H9 (cell line): ENCODE results near the gene PDIA4. TPM values are rescaled to one million over a fixed set of nuclear protein-coding genes. Genes with fewer than 3 reads are reported as not detected.

Experiments used
- DNase-seq: peaks from one replicate; pipeline ENCODE4 v3.0.0-alpha.2; 2017
- H2AFZ ChIP-seq: one replicate; pipeline ENCODE4 v1.6.1; 2013; ENCODE audit warnings: mild to moderate bottlenecking, low read length, control low read depth, moderate library complexity
- H2AK5ac ChIP-seq: 2 replicates; pipeline ENCODE4 v1.6.1; 2013; ENCODE audit warnings: low read length, control low read depth, mixed read lengths; ENCODE audit not compliant: insufficient read length
- H2BK120ac ChIP-seq: one replicate; pipeline ENCODE4 v1.6.1; 2013; ENCODE audit warnings: low read depth, mild to moderate bottlenecking, low read length, control low read depth, inconsistent platforms; ENCODE audit not compliant: poor library complexity, severe bottlenecking
- H2BK12ac ChIP-seq: 2 replicates; pipeline ENCODE4 v1.6.1; 2013; ENCODE audit warnings: low read length, control low read depth, mixed read lengths, low read depth; ENCODE audit not compliant: insufficient read length
- H2BK15ac ChIP-seq: 2 replicates; pipeline ENCODE4 v1.6.1; 2013; ENCODE audit warnings: low read depth, low read length, control low read depth
- H2BK20ac ChIP-seq: one replicate; pipeline ENCODE4 v1.6.1; 2013; ENCODE audit warnings: low read depth, mild to moderate bottlenecking, low read length, control low read depth, inconsistent platforms; ENCODE audit not compliant: poor library complexity, severe bottlenecking
- H2BK5ac ChIP-seq: 2 replicates; pipeline ENCODE4 v1.6.1; 2013; ENCODE audit warnings: low read length, control low read depth, mixed read lengths; ENCODE audit not compliant: insufficient read length
- H3K14ac ChIP-seq: 2 replicates; pipeline ENCODE4 v1.6.1; 2013; ENCODE audit warnings: low read length, control low read depth; ENCODE audit not compliant: insufficient read depth
- H3K18ac ChIP-seq: 2 replicates; pipeline ENCODE4 v1.6.1; 2013; ENCODE audit warnings: low read depth, mild to moderate bottlenecking, mixed read lengths, low read length, control low read depth; ENCODE audit not compliant: insufficient read length
- H3K23ac ChIP-seq: 2 replicates; pipeline ENCODE4 v1.6.1; 2013; ENCODE audit warnings: low read length, control low read depth, mixed read lengths, low read depth; ENCODE audit not compliant: insufficient read length
- H3K23me2 ChIP-seq: 2 replicates; pipeline ENCODE4 v1.6.1; 2013; ENCODE audit warnings: low read depth, mild to moderate bottlenecking, mixed read lengths, low read length, control low read depth; ENCODE audit not compliant: insufficient read length, poor library complexity, severe bottlenecking
- H3K27ac ChIP-seq: 2 replicates; pipeline ENCODE4 v1.5.1; 2013; ENCODE audit warnings: low read length, control low read depth, mixed read lengths, low read depth; ENCODE audit not compliant: insufficient read length
- H3K27me3 ChIP-seq: 2 replicates; pipeline ENCODE4 v1.6.1; 2013; ENCODE audit warnings: low read length, control low read depth, inconsistent platforms; ENCODE audit not compliant: insufficient read depth
- H3K4ac ChIP-seq: 2 replicates; pipeline ENCODE4 v1.6.1; 2013; ENCODE audit warnings: low read depth, mild to moderate bottlenecking, control low read depth, inconsistent platforms, low read length, moderate library complexity
- H3K4me1 ChIP-seq: 2 replicates; pipeline ENCODE4 v1.6.1; 2013; ENCODE audit warnings: low read length, control low read depth, inconsistent platforms; ENCODE audit not compliant: insufficient read depth
- H3K4me2 ChIP-seq: 2 replicates; pipeline ENCODE4 v1.6.1; 2013; ENCODE audit warnings: low read length, control low read depth, mixed read lengths; ENCODE audit not compliant: insufficient read length, insufficient read depth
- H3K56ac ChIP-seq: 2 replicates; pipeline ENCODE4 v1.6.1; 2013; ENCODE audit warnings: low read depth, mild to moderate bottlenecking, mixed read lengths, low read length, control low read depth; ENCODE audit not compliant: insufficient read length
- H3K79me1 ChIP-seq: 2 replicates; pipeline ENCODE4 v1.6.1; 2013; ENCODE audit warnings: low read depth, mild to moderate bottlenecking, moderate library complexity, low read length, control low read depth, inconsistent platforms; ENCODE audit not compliant: insufficient read depth, poor library complexity, severe bottlenecking
- H3K79me2 ChIP-seq: 2 replicates; pipeline ENCODE4 v1.6.1; 2013; ENCODE audit warnings: low read length, control low read depth, inconsistent platforms; ENCODE audit not compliant: insufficient read depth
- H3K9ac ChIP-seq: 2 replicates; pipeline ENCODE4 v1.6.1; 2013; ENCODE audit warnings: low read length, control low read depth, mixed read lengths; ENCODE audit not compliant: insufficient read length; ENCODE audit errors: extremely low read depth
- H3K9me3 ChIP-seq: one replicate; pipeline ENCODE4 v1.6.1; 2013; ENCODE audit warnings: low read depth, low read length, inconsistent platforms; ENCODE audit not compliant: control insufficient read depth
- H3T11ph ChIP-seq: one replicate; pipeline ENCODE4 v1.6.1; 2013; ENCODE audit warnings: mild to moderate bottlenecking, low read length, control low read depth, inconsistent platforms
- H4K20me1 ChIP-seq: one replicate; pipeline ENCODE4 v1.6.1; 2013; ENCODE audit not compliant: control insufficient read depth, insufficient read length, insufficient read depth
- H4K5ac ChIP-seq: 2 replicates; pipeline ENCODE4 v1.6.1; 2013; ENCODE audit warnings: low read depth, mild to moderate bottlenecking, mixed read lengths, low read length, control low read depth; ENCODE audit not compliant: insufficient read length
- H4K8ac ChIP-seq: replicated peaks from 2 replicates; pipeline ENCODE4 v1.6.1; 2013; ENCODE audit warnings: low read length, control low read depth, mixed read lengths, low read depth; ENCODE audit not compliant: insufficient read length
- H4K91ac ChIP-seq: 2 replicates; pipeline ENCODE4 v1.6.1; 2013; ENCODE audit warnings: low read depth, mild to moderate bottlenecking, moderate library complexity, mixed read lengths, low read length, control low read depth; ENCODE audit not compliant: insufficient read length
- H3K27ac Mint-ChIP-seq, 3 experiments: 2 replicates in 2 of 3; 3 replicates in 1 of 3; pipeline ENCODE4 v1.8.0; 2020 to 2021; ENCODE audit warnings: mixed read lengths in 3 of 3, mild to moderate bottlenecking in 1 of 3, moderate library complexity in 1 of 3
- H3K27me3 Mint-ChIP-seq: 2 replicates; pipeline ENCODE4 v1.8.0; 2021; ENCODE audit warnings: low read depth, mild to moderate bottlenecking, moderate library complexity, mixed read lengths
- H3K36me3 Mint-ChIP-seq, 3 experiments: 2 replicates in 2 of 3; 3 replicates in 1 of 3; pipeline ENCODE4 v1.8.0; 2020 to 2021; ENCODE audit warnings: low read depth in 3 of 3, mixed read lengths in 3 of 3; ENCODE audit not compliant: insufficient read depth in 1 of 3
- H3K4me1 Mint-ChIP-seq, 2 experiments: 2 replicates each; pipeline ENCODE4 v1.8.0; 2020; ENCODE audit warnings: mixed read lengths in 2 of 2
- H3K4me3 Mint-ChIP-seq, 2 experiments: 2 replicates in 1 of 2; 3 replicates in 1 of 2; pipeline ENCODE4 v1.8.0; 2020 to 2021; ENCODE audit warnings: mild to moderate bottlenecking in 2 of 2, mixed read lengths in 2 of 2, moderate library complexity in 1 of 2
- H3K9me3 Mint-ChIP-seq, 2 experiments: 2 replicates in 1 of 2; 3 replicates in 1 of 2; pipeline ENCODE4 v1.8.0; 2020; ENCODE audit warnings: mild to moderate bottlenecking in 2 of 2, mixed read lengths in 2 of 2, moderate library complexity in 1 of 2
- WGBS: extraction: QIAGEN DNeasy Blood & Tissue Kit; methylation state at CpG from one replicate; pipeline ENCODE4 v1.1.7; 2013; ENCODE audit warnings: missing lambda C conversion rate, low lambda C conversion rate, mixed read lengths; ENCODE audit not compliant: insufficient read length; ENCODE audit errors: extremely low coverage; 5-methylcytosine and 5-hydroxymethylcytosine counted together
- total RNA-seq: library from RNA; stranded (reverse); gene quantifications from 2 replicates; pipeline ENCODE4 v1.2.1, GENCODE V29; 2021
- TF ChIP-seq, protein P1 (sequence below): fragments of 200-600 bp; sonication (generic); conservative IDR thresholded peaks from 3 replicates; pipeline ENCODE4 v1.8.0; 2021; ENCODE audit warnings: antibody characterized with exemption, mild to moderate bottlenecking

PDIA4 gene
- total RNA-seq, 1 experiment from 2014 or later: 217 TPM

DNA sequence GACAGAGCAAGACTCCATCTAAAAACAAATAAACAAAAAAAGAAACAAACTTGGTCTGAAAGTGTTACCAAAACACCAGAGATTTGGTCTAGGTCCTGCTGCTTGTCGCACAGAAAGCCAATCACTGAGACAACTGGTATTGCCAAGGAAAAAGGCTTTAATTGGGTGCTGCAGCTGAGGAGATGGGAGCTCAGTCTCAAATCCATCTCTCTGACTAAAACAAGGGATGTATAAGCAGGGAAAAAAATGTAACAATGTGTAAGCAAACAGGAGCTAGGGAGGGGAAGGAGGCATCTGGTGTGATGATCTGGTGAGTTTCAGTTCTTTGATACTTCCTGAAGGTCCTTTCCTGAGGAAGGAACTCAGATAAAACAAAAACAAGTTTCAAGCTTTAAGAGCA is 8.4 kb upstream of the PDIA4 start:
- no peak overlapping the region for H2BK20ac ChIP-seq

More for the DNA sequence above, 8.4 kb upstream of the PDIA4 start:
- Histone ChIP-seq H2BK12ac (no peak overlapping the region), H3K27ac (no peak overlapping the region), H3T11ph (no peak overlapping the region), H3K23ac (no peak overlapping the region), H3K79me1 (no peaks in the 10 kb centered on the region), H3K4ac (no peak overlapping the region), H2BK5ac (no peak overlapping the region), H2AFZ (no peak overlapping the region), H2BK15ac (no peak overlapping the region), H3K27me3 (no peaks in the 10 kb centered on the region), H3K14ac (no peak overlapping the region), H3K23me2 (no peaks in the 10 kb centered on the region), H3K4me1 (no peaks in the 10 kb centered on the region), H3K4me2 (no peak overlapping the region), H3K9ac (no peak overlapping the region), H2BK120ac (no peak overlapping the region), H4K91ac (no peak overlapping the region), H3K18ac (no peak overlapping the region), H3K79me2 (no peaks in the 10 kb centered on the region), H2AK5ac (no peak overlapping the region), H3K9me3 (no peaks in the 10 kb centered on the region), H4K5ac (no peak overlapping the region), H3K56ac (no peak overlapping the region), H4K20me1 (no peaks in the 10 kb centered on the region), H4K8ac (no peak overlapping the region)
- peaks cover 7 to 14% (median 11%) of the 10 kb centered on the region in 3 experiments; a peak in 5 of 7 replicates for H3K36me3 Mint-ChIP-seq
- DNase-seq: no peak
- WGBS: no CpG with 5 or more reads among the region's 1 CpG
- H3K9me3 Mint-ChIP-seq: peaks cover 13 to 15% of the 10 kb centered on the region in 2 experiments
- H3K4me1 Mint-ChIP-seq: no peaks in the 10 kb centered on the region
- H3K4me3 Mint-ChIP-seq: no peak overlapping the region
- TF ChIP-seq, protein P1, sequence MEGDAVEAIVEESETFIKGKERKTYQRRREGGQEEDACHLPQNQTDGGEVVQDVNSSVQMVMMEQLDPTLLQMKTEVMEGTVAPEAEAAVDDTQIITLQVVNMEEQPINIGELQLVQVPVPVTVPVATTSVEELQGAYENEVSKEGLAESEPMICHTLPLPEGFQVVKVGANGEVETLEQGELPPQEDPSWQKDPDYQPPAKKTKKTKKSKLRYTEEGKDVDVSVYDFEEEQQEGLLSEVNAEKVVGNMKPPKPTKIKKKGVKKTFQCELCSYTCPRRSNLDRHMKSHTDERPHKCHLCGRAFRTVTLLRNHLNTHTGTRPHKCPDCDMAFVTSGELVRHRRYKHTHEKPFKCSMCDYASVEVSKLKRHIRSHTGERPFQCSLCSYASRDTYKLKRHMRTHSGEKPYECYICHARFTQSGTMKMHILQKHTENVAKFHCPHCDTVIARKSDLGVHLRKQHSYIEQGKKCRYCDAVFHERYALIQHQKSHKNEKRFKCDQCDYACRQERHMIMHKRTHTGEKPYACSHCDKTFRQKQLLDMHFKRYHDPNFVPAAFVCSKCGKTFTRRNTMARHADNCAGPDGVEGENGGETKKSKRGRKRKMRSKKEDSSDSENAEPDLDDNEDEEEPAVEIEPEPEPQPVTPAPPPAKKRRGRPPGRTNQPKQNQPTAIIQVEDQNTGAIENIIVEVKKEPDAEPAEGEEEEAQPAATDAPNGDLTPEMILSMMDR: no peak
- H3K27me3 Mint-ChIP-seq: peaks cover 6% of the 10 kb centered on the region
- no peak overlapping the region for H3K27ac Mint-ChIP-seq
